ENCODE data around the gene DNAH2.

DNA sequence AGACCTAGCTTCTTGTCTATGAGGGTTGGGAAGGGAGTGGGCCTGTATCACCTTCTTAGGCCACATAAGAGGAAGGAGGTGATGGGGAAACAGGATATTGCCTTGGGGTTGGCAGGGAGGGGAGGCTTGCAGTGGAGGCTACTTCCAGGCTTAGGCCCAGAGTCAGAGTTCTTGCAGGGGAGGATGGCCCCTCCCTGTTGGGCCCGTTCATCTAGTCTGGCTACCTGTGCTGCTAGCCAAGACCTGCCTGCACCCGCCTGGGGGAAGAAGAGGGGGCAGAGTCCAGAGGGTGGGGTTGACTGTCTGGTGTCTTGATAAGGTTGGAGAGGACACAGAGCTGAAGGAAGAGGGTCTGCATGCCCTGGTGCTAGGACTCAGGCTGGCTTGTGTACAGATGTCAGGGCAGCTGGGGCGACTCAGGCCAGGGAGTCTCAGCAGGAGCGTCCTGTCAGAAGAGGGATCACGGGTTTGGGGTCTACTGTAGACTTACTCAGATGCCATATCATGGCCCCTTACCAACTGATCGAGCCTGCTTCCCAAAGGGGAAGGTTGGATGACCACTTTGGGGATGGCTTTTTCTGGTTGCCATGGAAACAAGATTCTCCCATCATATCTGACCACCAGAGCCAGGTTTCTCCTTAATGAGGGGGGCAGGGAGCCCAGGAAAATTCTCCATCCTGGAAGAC lies 121.8 kb downstream of the DNAH2 start:
- no peak for TF ChIP-seq CTCF (IDR thresholded peaks at IDR 0.05)
- TF ChIP-seq POLR2A (IDR thresholded peaks at IDR 0.05), result no peak

Measured in testis (tissue), 2 donors.